Measurements from ENCODE around the gene OSTM1.

Gene OSTM1

GRCh38 chr6:108106261-108106660 is 31.7 kb upstream of the OSTM1 start:
- DNase-seq, result no peak
- intact Hi-C loops (cut with DNase I), result no loop called here

- intact Hi-C loops (cut with DNase I), result no loop called here
- DNase-seq, result no peak
Measured at GRCh38 chr6:108105571-108105970, 31.0 kb upstream of the OSTM1 start.

- no peak for DNase-seq
- intact Hi-C loops (cut with DNase I), result no loop called here
Measured at GRCh38 chr6:108102965-108103364, 28.4 kb upstream of the OSTM1 start.

GRCh38 chr6:108100003-108100402 is 25.5 kb upstream of the OSTM1 start:
- intact Hi-C loops (cut with DNase I), result no loop called here
- no peak for DNase-seq

GRCh38 chr6:108097882-108098281 is 23.3 kb upstream of the OSTM1 start:
- intact Hi-C loops (cut with DNase I), result no loop called here

GRCh38 chr6:108093781-108094300 is 19.3 kb upstream of the OSTM1 start:
- DNase-seq, result no peak
- intact Hi-C loops (cut with DNase I), result no loop called here

More at GRCh38 chr6:108097882-108098281, 23.3 kb upstream of the OSTM1 start:
- DNase-seq, result no peak

GRCh38 chr6:108091288-108091687 is 16.7 kb upstream of the OSTM1 start:
- intact Hi-C loops (cut with DNase I), result loop anchor here (1.0 kb wide), 1 partner anchor 33 kb away; no protein-coding TSS in a partner anchor
- no peak for DNase-seq

GRCh38 chr6:108083349-108083748 is 8.8 kb upstream of the OSTM1 start:
- no peak for DNase-seq
- intact Hi-C loops (cut with DNase I), result no loop called here

GRCh38 chr6:108082539-108082938 is 8.0 kb upstream of the OSTM1 start:
- intact Hi-C loops (cut with DNase I), result no loop called here
- no peak for DNase-seq

GRCh38 chr6:108080010-108080780 is 5.7 kb upstream of the OSTM1 start:
- DNase-seq, result no peak
- intact Hi-C loops (cut with DNase I), result no loop called here

GRCh38 chr6:108078191-108078590 is 3.6 kb upstream of the OSTM1 start:
- no peak for DNase-seq

GRCh38 chr6:108074057-108074358 is 533 bp downstream of the OSTM1 start:
- peak in 2 of 10 donors; percentile 11 to 76 for DNase-seq
- intact Hi-C loops (cut with DNase I), result loop anchor here (1.0 kb wide), 1 partner anchor 116 kb away; the partner anchor contains the start of gene SEC63

More at GRCh38 chr6:108078191-108078590, 3.6 kb upstream of the OSTM1 start:
- intact Hi-C loops (cut with DNase I), result no loop called here

GRCh38 chr6:108071736-108072276 is 2.7 kb downstream of the OSTM1 start:
- DNase-seq, result no peak
- intact Hi-C loops (cut with DNase I), result no loop called here

- intact Hi-C loops (cut with DNase I), result no loop called here
- no peak for DNase-seq
Measured at GRCh38 chr6:108068618-108069017, 5.9 kb downstream of the OSTM1 start.

GRCh38 chr6:108068182-108068581 is 6.4 kb downstream of the OSTM1 start:
- intact Hi-C loops (cut with DNase I), result no loop called here
- no peak for DNase-seq

GRCh38 chr6:108052706-108053105 is 21.8 kb downstream of the OSTM1 start:
- no peak for DNase-seq
- intact Hi-C loops (cut with DNase I), result loop anchor here (10.0 kb wide), 1 partner anchor 178 kb away; no protein-coding TSS in a partner anchor

- intact Hi-C loops (cut with DNase I), result loop anchor here (10.0 kb wide), 1 partner anchor 177 kb away; no protein-coding TSS in a partner anchor
- no peak for DNase-seq
Measured at GRCh38 chr6:108051481-108051880, 23.1 kb downstream of the OSTM1 start.

GRCh38 chr6:108039681-108040080 is 34.9 kb downstream of the OSTM1 start:
- DNase-seq, result no peak
- intact Hi-C loops (cut with DNase I), result no loop called here

- DNase-seq, result no peak
- intact Hi-C loops (cut with DNase I), result no loop called here
Measured at GRCh38 chr6:108036884-108037283, 37.7 kb downstream of the OSTM1 start.

GRCh38 chr6:108031968-108032367 is 42.6 kb downstream of the OSTM1 start:
- intact Hi-C loops (cut with DNase I), result no loop called here
- no peak for DNase-seq

- intact Hi-C loops (cut with DNase I), result no loop called here
- no peak for DNase-seq
Measured at GRCh38 chr6:108030211-108030610, 44.3 kb downstream of the OSTM1 start.
